Astrocyte (in vitro differentiated cells and primary cell): ENCODE results near the gene MMP7. TPM values are rescaled to one million over a fixed set of nuclear protein-coding genes. Genes with fewer than 3 reads are reported as not detected.

Source experiments
- DNase-seq: peaks from one replicate; pipeline ENCODE4 v3.0.0-alpha.2; 2010; ENCODE audit warnings: low read depth
- FAIRE-seq: peaks from 2 replicates; lab custom pipeline; 2011; peaks lifted over from hg19 to GRCh38; lab: Jason Lieb, UNC
- H2AFZ ChIP-seq: 2 replicates; pipeline ENCODE4 v1.6.0; 2012; ENCODE audit warnings: low read depth, low read length, inconsistent platforms
- H3K27ac ChIP-seq: 2 replicates; pipeline ENCODE4 v1.5.1; 2011; ENCODE audit warnings: low read depth, low read length, inconsistent platforms
- H3K27me3 ChIP-seq: 2 replicates; pipeline ENCODE4 v1.6.0; 2011; ENCODE audit warnings: low read length, inconsistent platforms; ENCODE audit not compliant: insufficient read depth
- H3K36me3 ChIP-seq: 2 replicates; pipeline ENCODE4 v1.5.1; 2011; ENCODE audit warnings: low read length, inconsistent platforms; ENCODE audit not compliant: insufficient read depth
- H3K4me1 ChIP-seq: 2 replicates; pipeline ENCODE4 v1.5.1; 2011; ENCODE audit warnings: low read length, inconsistent platforms; ENCODE audit not compliant: insufficient read depth
- H3K4me2 ChIP-seq: 2 replicates; pipeline ENCODE4 v1.6.0; 2012; ENCODE audit warnings: low read length, inconsistent platforms
- H3K4me3 ChIP-seq: 2 replicates; pipeline ENCODE4 v1.5.1; 2011; ENCODE audit warnings: low read depth, mild to moderate bottlenecking, low read length, inconsistent platforms; ENCODE audit not compliant: insufficient read depth
- H3K79me2 ChIP-seq: 2 replicates; pipeline ENCODE4 v1.6.0; 2012; ENCODE audit warnings: mild to moderate bottlenecking, low read length, inconsistent platforms; ENCODE audit not compliant: insufficient read depth
- H3K9ac ChIP-seq: 2 replicates; pipeline ENCODE4 v1.6.0; 2012; ENCODE audit warnings: mild to moderate bottlenecking, low read length, inconsistent platforms
- H3K9me3 ChIP-seq: 2 replicates; pipeline ENCODE4 v1.5.1; 2012; ENCODE audit warnings: low read depth, mild to moderate bottlenecking, low read length, inconsistent platforms; ENCODE audit not compliant: insufficient read depth
- H4K20me1 ChIP-seq: 2 replicates; pipeline ENCODE4 v1.6.0; 2012; ENCODE audit warnings: low read length, inconsistent platforms; ENCODE audit not compliant: insufficient read depth
- H3K27ac Mint-ChIP-seq: one replicate; pipeline ENCODE4 v1.8.0; 2021; ENCODE audit warnings: mild to moderate bottlenecking, mixed read lengths; ENCODE audit not compliant: unreplicated experiment
- H3K27me3 Mint-ChIP-seq: one replicate; pipeline ENCODE4 v1.8.0; 2021; ENCODE audit warnings: low read depth, mixed read lengths; ENCODE audit not compliant: unreplicated experiment
- H3K36me3 Mint-ChIP-seq: one replicate; pipeline ENCODE4 v1.8.0; 2021; ENCODE audit warnings: low read depth, mixed read lengths; ENCODE audit not compliant: unreplicated experiment
- H3K4me1 Mint-ChIP-seq: one replicate; pipeline ENCODE4 v1.8.0; 2021; ENCODE audit warnings: low read depth, mixed read lengths; ENCODE audit not compliant: unreplicated experiment
- H3K4me3 Mint-ChIP-seq: one replicate; pipeline ENCODE4 v1.8.0; 2021; ENCODE audit warnings: mild to moderate bottlenecking, moderate library complexity, mixed read lengths; ENCODE audit not compliant: unreplicated experiment
- H3K9me3 Mint-ChIP-seq: one replicate; pipeline ENCODE4 v1.8.0; 2021; ENCODE audit warnings: mild to moderate bottlenecking, mixed read lengths; ENCODE audit not compliant: unreplicated experiment
- EZH2 ChIP-seq: IDR thresholded peaks from 2 replicates; pipeline ENCODE4 v1.6.1; 2012; ENCODE audit warnings: mild to moderate bottlenecking, low read length, inconsistent platforms; ENCODE audit not compliant: insufficient read depth
- total RNA-seq: library from RNA; stranded (reverse); gene quantifications from 2 replicates; pipeline ENCODE4 v1.2.1, GENCODE V29; 2021
- TF ChIP-seq, protein P1 (sequence below): IDR thresholded peaks from 2 replicates; pipeline ENCODE4 v1.5.1; 2011; ENCODE audit warnings: low read depth, mild to moderate bottlenecking, inconsistent platforms, low read length, moderate library complexity; ENCODE audit not compliant: insufficient read depth

Gene MMP7
- total RNA-seq, 1 donor from 2014 or later: 2.6 TPM

DNA sequence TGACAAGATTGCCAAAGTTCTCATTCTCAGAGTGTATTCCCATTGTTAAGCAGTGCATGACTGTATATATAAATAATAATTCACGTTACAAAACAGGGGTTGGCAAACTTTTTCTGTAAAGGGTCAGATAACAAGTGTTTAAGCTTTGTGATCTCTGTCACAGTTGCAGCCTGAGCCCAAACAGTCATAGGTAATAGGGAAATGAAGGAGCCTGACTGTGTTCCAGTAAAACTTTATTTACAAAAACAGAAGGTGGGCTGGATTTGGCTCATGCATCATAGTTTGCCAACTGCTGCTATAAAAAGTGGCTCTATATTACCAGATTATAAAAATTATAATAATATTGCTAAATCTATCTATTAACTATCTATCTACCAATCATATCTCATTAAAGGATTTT lies 3.5 kb downstream of the MMP7 start:
- no peak overlapping the region for H3K9ac ChIP-seq
- H3K9me3 ChIP-seq: no peaks in the 10 kb centered on the region
- Mint-ChIP-seq H3K4me1 (peaks cover 16% of the 10 kb centered on the region), H3K36me3 (no peaks in the 10 kb centered on the region), H3K4me3 (no peak overlapping the region), H3K27me3 (no peaks in the 10 kb centered on the region), H3K27ac (no peak overlapping the region), H3K9me3 (no peaks in the 10 kb centered on the region)
- no peaks in the 10 kb centered on the region for H3K36me3 ChIP-seq
- H3K4me2 ChIP-seq: no peak overlapping the region
- DNase-seq (no peak), FAIRE-seq (no peak)
- H3K79me2 ChIP-seq: no peaks in the 10 kb centered on the region
- no peak overlapping the region for H2AFZ ChIP-seq
- H4K20me1 ChIP-seq: no peaks in the 10 kb centered on the region
- H3K27ac ChIP-seq: no peak overlapping the region
- no peak overlapping the region for H3K4me3 ChIP-seq
- TF ChIP-seq EZH2: no peak
- TF ChIP-seq, protein P1, sequence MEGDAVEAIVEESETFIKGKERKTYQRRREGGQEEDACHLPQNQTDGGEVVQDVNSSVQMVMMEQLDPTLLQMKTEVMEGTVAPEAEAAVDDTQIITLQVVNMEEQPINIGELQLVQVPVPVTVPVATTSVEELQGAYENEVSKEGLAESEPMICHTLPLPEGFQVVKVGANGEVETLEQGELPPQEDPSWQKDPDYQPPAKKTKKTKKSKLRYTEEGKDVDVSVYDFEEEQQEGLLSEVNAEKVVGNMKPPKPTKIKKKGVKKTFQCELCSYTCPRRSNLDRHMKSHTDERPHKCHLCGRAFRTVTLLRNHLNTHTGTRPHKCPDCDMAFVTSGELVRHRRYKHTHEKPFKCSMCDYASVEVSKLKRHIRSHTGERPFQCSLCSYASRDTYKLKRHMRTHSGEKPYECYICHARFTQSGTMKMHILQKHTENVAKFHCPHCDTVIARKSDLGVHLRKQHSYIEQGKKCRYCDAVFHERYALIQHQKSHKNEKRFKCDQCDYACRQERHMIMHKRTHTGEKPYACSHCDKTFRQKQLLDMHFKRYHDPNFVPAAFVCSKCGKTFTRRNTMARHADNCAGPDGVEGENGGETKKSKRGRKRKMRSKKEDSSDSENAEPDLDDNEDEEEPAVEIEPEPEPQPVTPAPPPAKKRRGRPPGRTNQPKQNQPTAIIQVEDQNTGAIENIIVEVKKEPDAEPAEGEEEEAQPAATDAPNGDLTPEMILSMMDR: no peak
- H3K27me3 ChIP-seq: no peaks in the 10 kb centered on the region
- H3K4me1 ChIP-seq: no peaks in the 10 kb centered on the region

DNA sequence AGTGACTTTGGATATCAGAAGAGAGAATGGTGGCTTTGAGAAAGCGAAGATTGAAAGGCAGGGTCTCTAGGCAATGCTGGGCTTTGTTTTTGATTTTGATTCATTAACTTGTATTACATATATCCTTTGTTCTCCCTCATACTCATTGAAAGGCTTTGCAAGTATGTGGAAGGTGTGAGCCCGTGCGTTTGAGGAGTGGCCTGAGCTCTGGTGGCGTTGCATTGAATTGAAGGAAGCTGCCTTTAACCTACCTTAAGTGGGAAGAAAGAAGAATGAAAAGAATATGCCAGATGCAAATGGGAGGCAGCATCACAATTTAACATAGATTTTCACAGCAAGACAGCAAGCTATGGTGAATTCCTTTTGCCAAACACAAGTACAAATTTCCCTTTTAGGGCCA lies 6.7 kb downstream of the MMP7 start:
- Histone ChIP-seq H3K4me2 (no peak overlapping the region), H2AFZ (no peak overlapping the region), H3K9me3 (no peaks in the 10 kb centered on the region), H3K79me2 (no peaks in the 10 kb centered on the region), H3K36me3 (no peaks in the 10 kb centered on the region), H3K27ac (no peak overlapping the region), H3K4me3 (no peak overlapping the region), H3K4me1 (no peaks in the 10 kb centered on the region), H4K20me1 (no peaks in the 10 kb centered on the region), H3K27me3 (no peaks in the 10 kb centered on the region), H3K9ac (no peak overlapping the region)
- H3K36me3 Mint-ChIP-seq: no peaks in the 10 kb centered on the region
- TF ChIP-seq, protein P1: no peak
- TF ChIP-seq EZH2: no peak
- DNase-seq (no peak), FAIRE-seq (no peak)
- H3K27ac Mint-ChIP-seq: no peak overlapping the region
- peaks cover 14% of the 10 kb centered on the region for H3K4me1 Mint-ChIP-seq
- H3K4me3 Mint-ChIP-seq: no peak overlapping the region
- H3K27me3 Mint-ChIP-seq: no peaks in the 10 kb centered on the region
- peaks cover 2% of the 10 kb centered on the region for H3K9me3 Mint-ChIP-seq

DNA sequence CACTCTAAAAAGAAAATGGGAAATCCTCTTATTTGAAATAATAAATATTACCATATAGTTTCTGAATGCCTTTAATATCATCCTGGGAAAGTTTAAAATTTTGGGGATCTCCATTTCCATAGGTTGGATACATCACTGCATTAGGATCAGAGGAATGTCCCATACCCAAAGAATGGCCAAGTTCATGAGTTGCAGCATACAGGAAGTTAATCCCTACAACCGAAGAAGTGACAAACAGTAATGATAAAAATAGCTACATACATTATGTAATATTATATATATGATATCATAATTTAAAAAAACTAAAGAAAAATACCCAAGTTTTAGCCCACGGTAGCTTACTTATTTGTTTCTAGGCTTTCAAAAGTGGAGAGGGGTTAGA lies 7.4 kb downstream of the MMP7 start:
- Histone ChIP-seq H3K9me3 (no peaks in the 10 kb centered on the region), H3K4me3 (no peak overlapping the region), H3K4me1 (no peaks in the 10 kb centered on the region), H4K20me1 (no peaks in the 10 kb centered on the region), H2AFZ (no peak overlapping the region), H3K4me2 (no peak overlapping the region), H3K9ac (no peak overlapping the region), H3K79me2 (no peaks in the 10 kb centered on the region), H3K27me3 (no peaks in the 10 kb centered on the region), H3K27ac (no peak overlapping the region), H3K36me3 (no peaks in the 10 kb centered on the region)
- no peaks in the 10 kb centered on the region for H3K27me3 Mint-ChIP-seq
- peaks cover 2% of the 10 kb centered on the region for H3K9me3 Mint-ChIP-seq
- H3K4me1 Mint-ChIP-seq: peaks cover 9% of the 10 kb centered on the region
- H3K27ac Mint-ChIP-seq: no peak overlapping the region
- H3K4me3 Mint-ChIP-seq: no peak overlapping the region
- TF ChIP-seq, protein P1: no peak
- no peak for TF ChIP-seq EZH2
- no peaks in the 10 kb centered on the region for H3K36me3 Mint-ChIP-seq
- FAIRE-seq: no peak
- no peak for DNase-seq
